ENCODE data around the gene PSG5. TPM values are rescaled to one million over a fixed set of nuclear protein-coding genes. Genes with fewer than 3 reads are reported as not detected.
"Not testable (repeated sequence)": the region's sequence is repeated elsewhere in the genome, so short reads cannot be mapped to it uniquely, and the experiment has no call there.

Gene PSG5
- total RNA-seq, 2 experiments from 2014 or later, result not detected

DNA sequence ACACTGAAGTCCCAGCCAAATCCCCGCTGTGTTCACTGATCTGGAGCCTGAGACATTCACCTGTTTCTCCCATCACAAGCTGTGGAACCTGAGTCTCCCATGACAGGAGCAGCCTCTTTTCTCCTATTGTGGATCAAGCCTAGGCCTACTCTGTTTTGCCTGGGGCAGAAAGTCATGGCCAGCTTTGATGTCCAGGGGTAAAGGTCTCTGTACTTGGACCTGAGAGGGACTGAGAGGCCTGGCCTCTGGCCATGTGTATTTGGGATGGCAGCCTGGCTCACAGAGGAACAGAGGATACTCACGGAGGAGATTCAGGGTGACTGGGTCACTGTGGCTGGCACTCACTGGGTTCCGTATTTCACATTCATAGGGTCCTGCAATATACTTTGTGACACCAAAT lies 7.8 kb downstream of the PSG5 start:
- H3K9me3 Mint-ChIP-seq; POLR2A ChIA-PET; H3K4me1 Mint-ChIP-seq (ENCODE audit: low read depth); DNase-seq; H3K27me3 Mint-ChIP-seq; CTCF ChIA-PET; H3K27ac Mint-ChIP-seq; H3K4me3 Mint-ChIP-seq; H3K36me3 Mint-ChIP-seq; intact Hi-C loops (cut with micrococcal nuclease): not testable (repeated sequence)

DNA sequence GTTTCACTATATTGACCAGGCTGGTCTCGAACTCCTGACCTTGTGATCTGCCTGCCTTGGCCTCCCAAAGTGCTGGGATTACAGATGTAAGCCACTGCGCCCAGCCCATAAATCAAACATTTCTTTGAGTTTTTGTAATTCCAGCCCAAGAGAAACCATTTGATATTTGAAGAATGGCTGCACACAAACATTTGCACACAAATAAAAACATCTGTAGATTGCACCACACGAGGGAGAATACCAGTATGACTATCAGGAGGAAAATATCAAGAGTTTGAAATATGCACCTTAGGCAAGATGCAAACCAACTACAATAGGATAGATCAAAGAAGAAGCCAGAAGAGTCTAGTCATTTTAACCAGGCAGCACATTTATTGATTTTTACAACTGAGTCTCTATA lies 20.4 kb downstream of the PSG5 start:
- POLR2A ChIA-PET; H3K9me3 Mint-ChIP-seq; H3K27ac Mint-ChIP-seq; intact Hi-C loops (cut with micrococcal nuclease); H3K4me1 Mint-ChIP-seq (ENCODE audit: low read depth); H3K4me3 Mint-ChIP-seq; DNase-seq; H3K36me3 Mint-ChIP-seq; CTCF ChIA-PET: not testable (repeated sequence)
- peaks cover 17% of the 10 kb centered on the region for H3K27me3 Mint-ChIP-seq

GRCh38 chr19:43163135-43163534 lies 23.2 kb downstream of the PSG5 start:
- H3K27me3 Mint-ChIP-seq; H3K4me3 Mint-ChIP-seq; H3K9me3 Mint-ChIP-seq; H3K36me3 Mint-ChIP-seq; CTCF ChIA-PET; intact Hi-C loops (cut with micrococcal nuclease); POLR2A ChIA-PET; H3K4me1 Mint-ChIP-seq (ENCODE audit: low read depth); DNase-seq; H3K27ac Mint-ChIP-seq: not testable (repeated sequence)

DNA sequence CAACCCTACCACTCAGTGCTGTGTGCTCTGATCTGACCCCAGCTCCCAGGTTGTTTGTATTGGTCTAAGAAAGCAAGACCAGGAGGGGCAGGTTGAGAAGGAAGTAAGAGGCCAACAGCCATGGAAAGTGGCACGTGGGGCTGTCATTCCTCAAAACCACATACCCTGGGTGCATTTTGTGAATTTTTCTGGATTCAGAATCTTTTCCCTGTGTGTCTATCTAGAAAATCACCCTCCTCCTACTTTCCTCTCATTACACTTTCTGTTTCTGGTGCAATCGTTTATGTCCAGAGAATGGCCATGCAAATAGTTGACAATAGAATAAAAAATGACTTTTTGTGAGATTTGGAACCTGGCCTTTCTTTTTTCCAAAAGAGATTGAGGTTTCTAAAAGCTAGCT lies 24.1 kb downstream of the PSG5 start:
- H3K4me1 Mint-ChIP-seq (ENCODE audit: low read depth); H3K9me3 Mint-ChIP-seq; POLR2A ChIA-PET; CTCF ChIA-PET; H3K27me3 Mint-ChIP-seq; DNase-seq; H3K4me3 Mint-ChIP-seq; intact Hi-C loops (cut with micrococcal nuclease); H3K36me3 Mint-ChIP-seq; H3K27ac Mint-ChIP-seq: not testable (repeated sequence)

DNA sequence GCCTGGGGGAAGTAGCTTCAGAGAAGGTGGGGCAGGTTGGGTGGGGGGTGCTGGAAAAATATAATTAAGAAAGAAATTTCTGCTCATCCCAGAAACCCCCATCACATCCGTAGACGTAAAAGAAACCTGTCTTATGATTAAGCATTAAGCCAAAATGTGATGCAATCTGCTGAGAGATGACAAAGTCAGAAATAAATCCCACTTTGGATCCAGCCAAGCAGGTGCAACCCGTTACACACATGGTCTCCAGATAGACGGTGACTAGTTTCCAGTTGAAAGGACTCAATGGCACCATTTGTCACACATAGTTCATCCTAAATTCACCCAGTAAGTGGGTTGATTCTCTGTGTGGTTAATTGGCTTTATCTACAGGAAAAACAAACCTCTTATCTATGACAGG lies 34.1 kb downstream of the PSG5 start:
- Mint-ChIP-seq H3K4me1 (ENCODE audit: low read depth) (no peaks in the 10 kb centered on the region), H3K36me3 (no peaks in the 10 kb centered on the region), H3K9me3 (peaks cover 3% of the 10 kb centered on the region), H3K27ac (no peak overlapping the region), H3K27me3 (peaks cover 6% of the 10 kb centered on the region), H3K4me3 (no peak overlapping the region)
- POLR2A ChIA-PET, result no interaction called here
- CTCF ChIA-PET, result no interaction called here
- intact Hi-C loops (cut with micrococcal nuclease), result no loop called here
- DNase-seq, result no peak

DNA sequence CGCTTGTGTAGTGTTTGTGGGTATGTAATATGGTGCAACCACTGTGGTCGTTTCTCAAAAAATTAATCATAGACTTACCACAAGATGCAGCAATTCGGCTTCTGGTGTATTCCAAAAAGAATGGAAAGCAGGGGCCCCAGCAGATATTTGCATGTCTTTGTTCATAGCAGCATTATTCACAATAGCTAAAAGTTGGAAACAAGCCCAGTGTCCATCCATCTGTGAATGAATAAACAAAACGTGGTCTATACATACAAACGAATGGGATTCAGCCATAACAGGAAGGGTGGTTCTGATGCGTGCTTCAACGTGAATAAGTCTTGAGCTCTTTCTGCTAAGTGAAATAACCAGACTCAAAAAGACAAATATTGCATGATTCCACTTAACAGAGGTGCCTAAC lies 36.5 kb downstream of the PSG5 start:
- H3K9me3 Mint-ChIP-seq; intact Hi-C loops (cut with micrococcal nuclease): not testable (repeated sequence)

GRCh38 chr19:43148233-43148632 lies 38.1 kb downstream of the PSG5 start:
- Mint-ChIP-seq H3K4me3 (no peak overlapping the region), H3K4me1 (ENCODE audit: low read depth) (no peaks in the 10 kb centered on the region), H3K27ac (no peak overlapping the region), H3K36me3 (no peaks in the 10 kb centered on the region), H3K9me3 (no peaks in the 10 kb centered on the region), H3K27me3 (peaks cover 12% of the 10 kb centered on the region)
- ChIA-PET POLR2A (no interaction called here), CTCF (no interaction called here)
- no peak for DNase-seq
- intact Hi-C loops (cut with micrococcal nuclease), result no loop called here

More for the DNA sequence above, 36.5 kb downstream of the PSG5 start:
- DNase-seq; H3K4me1 Mint-ChIP-seq (ENCODE audit: low read depth); H3K27ac Mint-ChIP-seq; H3K4me3 Mint-ChIP-seq; H3K36me3 Mint-ChIP-seq; POLR2A ChIA-PET; CTCF ChIA-PET: not testable (repeated sequence)
- H3K27me3 Mint-ChIP-seq, result peaks cover 12% of the 10 kb centered on the region

DNA sequence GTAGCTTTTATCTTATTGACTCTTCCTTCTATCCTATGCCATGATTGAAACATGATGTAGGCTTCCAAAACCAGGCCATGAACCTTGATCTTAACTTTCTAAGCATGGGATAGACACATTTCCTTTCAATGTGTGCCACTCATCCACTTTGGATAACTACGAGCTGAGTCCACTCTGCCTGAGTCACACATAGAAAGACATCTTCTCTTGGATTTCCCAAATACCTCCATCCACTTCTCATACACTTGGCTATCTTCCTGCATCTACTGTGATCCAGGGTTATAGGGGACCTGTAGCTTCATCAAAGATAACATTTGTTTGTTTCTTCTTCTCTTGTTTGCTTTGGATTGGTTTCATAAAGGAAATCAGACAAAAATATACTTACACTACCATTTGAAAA lies 44.6 kb downstream of the PSG5 start:
- DNase-seq; POLR2A ChIA-PET; H3K4me1 Mint-ChIP-seq (ENCODE audit: low read depth); CTCF ChIA-PET; intact Hi-C loops (cut with micrococcal nuclease); H3K4me3 Mint-ChIP-seq; H3K36me3 Mint-ChIP-seq; H3K9me3 Mint-ChIP-seq; H3K27ac Mint-ChIP-seq; H3K27me3 Mint-ChIP-seq: not testable (repeated sequence)

DNA sequence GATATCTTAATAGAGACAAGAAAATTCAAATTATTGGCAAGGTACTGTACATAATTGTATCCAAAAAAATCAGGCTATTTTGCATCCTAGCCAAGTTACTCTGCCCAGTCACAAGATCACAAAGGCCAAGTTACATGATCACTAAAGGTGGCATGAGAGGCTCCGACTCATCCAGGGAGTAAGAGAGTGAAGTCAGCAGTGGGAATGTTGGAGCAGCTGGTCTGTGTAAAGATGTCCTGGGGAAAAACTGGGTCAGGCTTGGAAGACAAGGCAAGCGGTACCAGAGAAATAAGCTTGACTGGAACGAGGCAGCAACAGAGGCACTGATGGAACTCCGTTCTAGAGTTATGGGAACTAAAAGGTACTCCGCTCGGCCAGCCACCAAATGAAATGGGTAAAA lies 53.6 kb downstream of the PSG5 start:
- no peak overlapping the region for H3K27ac Mint-ChIP-seq
- intact Hi-C loops (cut with micrococcal nuclease), result no loop called here
- POLR2A ChIA-PET, result no interaction called here
- peaks cover 2% of the 10 kb centered on the region for H3K27me3 Mint-ChIP-seq
- CTCF ChIA-PET, result no interaction called here
- H3K9me3 Mint-ChIP-seq, result no peaks in the 10 kb centered on the region
- no peaks in the 10 kb centered on the region for H3K36me3 Mint-ChIP-seq
- H3K4me3 Mint-ChIP-seq, result no peak overlapping the region
- DNase-seq, result no peak
- no peaks in the 10 kb centered on the region for H3K4me1 Mint-ChIP-seq (ENCODE audit: low read depth)

DNA sequence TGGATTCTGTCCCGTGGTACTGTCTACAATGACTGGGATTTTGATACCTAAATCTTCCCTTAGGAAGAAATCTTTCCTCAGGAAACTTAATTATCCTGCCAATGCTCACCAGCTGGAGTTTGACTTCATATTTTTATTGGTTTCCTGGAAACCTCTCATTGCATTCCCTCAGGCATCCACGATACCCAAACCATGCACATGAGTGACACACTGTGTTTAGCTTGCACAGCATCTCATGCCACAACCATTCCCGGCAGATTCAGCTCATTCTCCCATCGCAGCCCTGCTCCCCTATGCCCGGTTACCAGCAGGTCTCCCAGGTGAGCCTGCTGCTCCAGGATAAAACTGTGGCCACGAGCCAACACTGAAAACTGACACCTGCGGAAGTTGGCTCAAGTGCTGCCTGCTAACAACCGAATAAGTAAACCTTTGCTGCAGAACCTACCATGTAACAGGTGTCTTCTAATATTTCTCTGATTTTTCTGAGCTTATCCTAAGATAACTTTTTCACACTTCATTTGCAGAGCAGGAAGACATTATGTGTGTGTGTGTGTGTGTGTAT lies 55.0 kb downstream of the PSG5 start:
- H3K4me1 Mint-ChIP-seq (ENCODE audit: low read depth); CTCF ChIA-PET; POLR2A ChIA-PET; H3K27ac Mint-ChIP-seq; H3K36me3 Mint-ChIP-seq; H3K9me3 Mint-ChIP-seq; intact Hi-C loops (cut with micrococcal nuclease); H3K4me3 Mint-ChIP-seq; DNase-seq; H3K27me3 Mint-ChIP-seq: not testable (repeated sequence)

DNA sequence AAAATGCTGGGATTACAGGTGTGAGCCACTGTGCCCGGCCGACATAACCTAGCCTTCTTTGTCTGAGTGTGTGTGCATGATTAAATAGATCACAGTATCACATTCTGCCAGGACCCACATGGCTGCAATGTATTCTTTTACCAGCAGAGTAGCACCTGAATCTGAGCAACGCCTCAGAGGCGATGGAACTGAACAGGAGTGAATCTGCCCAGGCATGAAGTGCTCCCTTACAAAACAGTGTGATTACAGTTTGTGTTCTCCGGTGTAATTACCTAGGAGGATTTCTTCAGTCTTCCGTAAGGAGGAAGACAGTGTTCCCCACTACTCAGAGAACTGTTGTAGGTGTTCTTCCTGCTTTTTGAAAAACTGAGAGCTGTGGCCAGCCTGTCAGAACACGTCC lies 57.1 kb downstream of the PSG5 start:
- H3K36me3 Mint-ChIP-seq; intact Hi-C loops (cut with micrococcal nuclease); H3K9me3 Mint-ChIP-seq; DNase-seq; H3K4me3 Mint-ChIP-seq; H3K4me1 Mint-ChIP-seq (ENCODE audit: low read depth); H3K27me3 Mint-ChIP-seq; H3K27ac Mint-ChIP-seq; CTCF ChIA-PET; POLR2A ChIA-PET: not testable (repeated sequence)

GRCh38 chr19:43127336-43127735 lies 59.0 kb downstream of the PSG5 start:
- H3K4me3 Mint-ChIP-seq; CTCF ChIA-PET; H3K4me1 Mint-ChIP-seq (ENCODE audit: low read depth); DNase-seq; intact Hi-C loops (cut with micrococcal nuclease); H3K9me3 Mint-ChIP-seq; H3K36me3 Mint-ChIP-seq; POLR2A ChIA-PET; H3K27ac Mint-ChIP-seq; H3K27me3 Mint-ChIP-seq: not testable (repeated sequence)

DNA sequence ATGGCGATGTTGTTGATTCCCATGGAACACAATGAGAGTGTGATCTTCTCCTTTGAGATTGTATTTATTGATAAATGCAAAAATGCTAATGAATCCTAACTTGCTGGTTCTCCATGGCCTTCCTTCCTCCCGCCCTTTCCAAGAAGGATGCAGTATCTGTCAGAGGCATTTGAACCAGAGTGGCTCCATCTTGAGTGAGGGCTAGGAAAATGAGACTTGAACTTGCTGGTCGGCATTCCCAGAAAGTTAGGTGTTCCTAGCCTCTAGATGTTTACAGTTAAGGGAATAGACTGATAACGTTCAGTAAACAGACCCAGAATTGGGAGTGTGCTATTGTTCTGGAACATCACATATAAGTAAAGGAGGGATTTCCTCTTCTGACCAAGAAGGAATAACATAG lies 59.6 kb downstream of the PSG5 start:
- H3K27ac Mint-ChIP-seq, result no peak overlapping the region

GRCh38 chr19:43124360-43124759 lies 62.0 kb downstream of the PSG5 start:
- intact Hi-C loops (cut with micrococcal nuclease), result no loop called here
- no peak for DNase-seq
- H3K4me1 Mint-ChIP-seq (ENCODE audit: low read depth), result no peaks in the 10 kb centered on the region

More for the DNA sequence above, 59.6 kb downstream of the PSG5 start:
- ChIA-PET POLR2A (no interaction called here), CTCF (no interaction called here)
- Mint-ChIP-seq H3K4me3 (no peak overlapping the region), H3K9me3 (no peaks in the 10 kb centered on the region), H3K36me3 (no peaks in the 10 kb centered on the region), H3K4me1 (ENCODE audit: low read depth) (no peaks in the 10 kb centered on the region), H3K27me3 (no peaks in the 10 kb centered on the region)
- no peak for DNase-seq
- intact Hi-C loops (cut with micrococcal nuclease), result no loop called here

More at GRCh38 chr19:43124360-43124759, 62.0 kb downstream of the PSG5 start:
- Mint-ChIP-seq H3K9me3 (peaks cover 4% of the 10 kb centered on the region), H3K36me3 (no peaks in the 10 kb centered on the region), H3K4me3 (no peak overlapping the region), H3K27me3 (no peaks in the 10 kb centered on the region), H3K27ac (no peak overlapping the region)
- ChIA-PET CTCF (no interaction called here), POLR2A (no interaction called here)
